Measurements from ENCODE around the gene CC2D2A. TPM values are rescaled to one million over a fixed set of nuclear protein-coding genes. Genes with fewer than 3 reads are reported as not detected.

The CC2D2A gene
- total and polyA plus RNA-seq, 9 of the 15 experiments (the other 6 are each of a cell fraction or from before 2014, with no cell fraction given) = 0.36 to 2.5 (median 1.6) TPM

GRCh38 chr4:15470128-15470475 lies 420 bp downstream of the CC2D2A start (continued):
- TF ChIP-seq ZNF407 (IDR thresholded peaks at IDR 0.05; ENCODE audit: low read depth) (no peak), PHB (CRISPR knock-in tag; IDR thresholded peaks at IDR 0.05) (no peak), POLR2A (conservative IDR thresholded peaks at IDR 0.05) (no peak)

DNA sequence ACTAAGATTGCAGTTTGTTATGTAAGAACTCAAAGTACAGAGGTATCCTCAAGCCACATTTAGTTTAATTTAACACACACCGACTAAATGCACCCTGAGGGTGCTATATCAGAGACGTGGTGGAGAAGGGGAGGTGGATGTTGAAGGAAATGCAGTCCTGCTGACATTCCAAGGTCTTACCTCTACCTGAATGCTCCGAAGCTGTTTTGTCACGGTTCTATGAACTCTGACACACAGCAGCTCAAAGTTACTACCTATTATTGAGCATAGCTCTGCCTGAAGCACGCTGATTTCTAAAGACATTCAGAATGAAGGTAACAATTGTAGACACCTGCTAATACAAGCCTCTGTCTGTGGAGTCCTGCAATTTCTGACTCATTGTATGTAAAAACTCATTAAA lies 6.7 kb downstream of the CC2D2A start:
- POLR2A ChIA-PET = no interaction called here
- H3K4me1 ChIP-seq (replicated peaks in 1 of 2; ENCODE audit: control insufficient read depth in 2 of 2, insufficient read depth in 2 of 2, low read length in 2 of 2) = peaks cover 0 to 2% of the 10 kb centered on the region in 2 experiments; a peak in 2 of 5 replicates
- no TSS peak for BruUV-seq (replicated peaks)
- no peaks in the 10 kb centered on the region for H3K9me3 ChIP-seq (replicated peaks; ENCODE audit: control insufficient read depth, insufficient read depth, low read depth, low read length)
- no peak overlapping the region for H2AFZ ChIP-seq (ENCODE audit: low read depth, low read length)
- no peak overlapping the region for H3K4me2 ChIP-seq (ENCODE audit: insufficient read depth, low read length)
- no peaks in the 10 kb centered on the region for H3K36me3 ChIP-seq (ENCODE audit: control insufficient read depth, insufficient read depth, low read length)
- FAIRE-seq (no peak), DNase-seq (ENCODE audit: extremely low read depth in 1 of 4, low spot score in 3 of 4) (no peak), ATAC-seq (no peak)
- no peak overlapping the region for H3K9ac ChIP-seq (ENCODE audit: insufficient read depth in 1 of 2, low read depth in 2 of 2, low read length in 2 of 2)
- no peaks in the 10 kb centered on the region for H4K20me1 ChIP-seq (replicated peaks; ENCODE audit: control insufficient read depth, insufficient read depth, low read length)
- H3K4me3 ChIP-seq = no peak overlapping the region
- intact Hi-C loops (cut with micrococcal nuclease) = loop anchor here (5.0 kb wide), 1 partner anchor 966 kb away; no protein-coding TSS in a partner anchor
- no peak overlapping the region for H3K27ac ChIP-seq (ENCODE audit: extremely low read depth, low read depth, low read length)
- no peaks in the 10 kb centered on the region for H3K9me1 ChIP-seq (ENCODE audit: control insufficient read depth, insufficient read depth, low read length)
- WGBS (ENCODE audit: insufficient coverage, low coverage, missing lambda C conversion rate) = 5% methylated on average over 5 of the region's 5 CpGs
- H3K79me2 ChIP-seq (ENCODE audit: control insufficient read depth, insufficient read depth, low read length) = no peaks in the 10 kb centered on the region
- TF ChIP-seq GTF2A2 (tag; IDR thresholded peaks at IDR 0.05) = no peak
- no peak for TF ChIP-seq ETV6 (IDR thresholded peaks at IDR 0.05; ENCODE audit: borderline replicate concordance in 1 of 2, low read depth in 2 of 2, low read length in 1 of 2)
- TF ChIP-seq ETV6 (CRISPR knock-in tag; IDR thresholded peaks at IDR 0.05; ENCODE audit: borderline replicate concordance) = no peak
- TF ChIP-seq SMC3 (conservative IDR thresholded peaks at IDR 0.05; ENCODE audit: insufficient read depth, low read depth, low read length) = no peak
- TF ChIP-seq NCOA2 (IDR thresholded peaks at IDR 0.05; ENCODE audit: partially characterized antibody in 2 of 2) = no peak
- TF ChIP-seq ZNF12 (CRISPR knock-in tag; IDR thresholded peaks at IDR 0.05) = no peak
- no peak for TF ChIP-seq MBD1 (CRISPR knock-in tag; IDR thresholded peaks at IDR 0.05)
- TF ChIP-seq, protein P1, sequence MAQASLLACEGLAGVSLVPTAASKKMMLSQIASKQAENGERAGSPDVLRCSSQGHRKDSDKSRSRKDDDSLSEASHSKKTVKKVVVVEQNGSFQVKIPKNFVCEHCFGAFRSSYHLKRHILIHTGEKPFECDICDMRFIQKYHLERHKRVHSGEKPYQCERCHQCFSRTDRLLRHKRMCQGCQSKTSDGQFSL (CRISPR knock-in tag; IDR thresholded peaks at IDR 0.05) = no peak
- TF ChIP-seq, protein P1 (tag; IDR thresholded peaks at IDR 0.05) = no peak
- in situ Hi-C loops (cut with MboI) = loop anchor here (5.0 to 25.0 kb wide), 2 partner anchors 526 to 761 kb away; partner anchors contain the start of gene TAPT1
- H3K27me3 ChIP-seq (ENCODE audit: control insufficient read depth in 2 of 2, insufficient read depth in 2 of 2, low read length in 2 of 2) = no peaks in the 10 kb centered on the region
- CTCF ChIA-PET (ENCODE audit: low intra/inter-chr PET ratio) = no interaction called here

Measured in K562 (cell line).